Peyer's patch (tissue), 4 donors: ENCODE data around the gene CPS1.

ENCODE experiments used
- CTCF ChIP-seq, 6 experiments: fragments of 450-650 bp in 4 of 6; fragments of 200-600 bp in 2 of 6; sonication (generic) in 1 of 6; IDR thresholded peaks; one replicate each; pipeline ENCODE4 v1.5.1; 2017 to 2019; ENCODE audit warnings: antibody characterized with exemption in 6 of 6, mild to moderate bottlenecking in 3 of 6, moderate library complexity in 1 of 6
- POLR2A ChIP-seq, 2 donors: fragments of 450-650 bp; IDR thresholded peaks; one replicate each; pipeline ENCODE4 v1.5.1; 2017; ENCODE audit warnings: antibody characterized with exemption in 2 of 2, mild to moderate bottlenecking in 2 of 2, moderate library complexity in 2 of 2

DNA sequence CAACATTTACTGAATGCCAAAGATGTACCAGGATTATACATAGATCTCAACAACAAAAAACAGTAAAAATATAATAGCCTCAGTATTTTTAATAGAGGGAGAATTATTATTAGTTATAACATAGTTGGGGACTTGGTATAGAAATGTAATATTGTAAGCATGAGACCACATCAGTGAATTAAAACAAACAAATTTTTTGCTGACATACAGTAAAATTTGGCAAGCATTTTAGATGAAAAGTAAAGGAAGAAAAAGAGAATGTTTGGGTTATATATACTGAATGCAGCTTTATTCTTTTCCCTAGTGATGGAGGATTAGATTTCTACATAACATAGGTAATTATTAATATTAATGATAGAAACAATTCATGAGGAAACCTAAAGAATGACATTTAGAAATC lies 10.9 kb downstream of the CPS1 start:
- no peak for TF ChIP-seq CTCF (IDR thresholded peaks at IDR 0.05)
- no peak for TF ChIP-seq POLR2A (IDR thresholded peaks at IDR 0.05)
